GM18951 (cell line): Measurements from ENCODE around the gene EFNA1.

ENCODE experiments used
- POLR2A ChIP-seq: IDR thresholded peaks from 4 replicates; pipeline ENCODE4 v1.6.1; 2011; ENCODE audit warnings: mild to moderate bottlenecking; ENCODE audit not compliant: insufficient read length, insufficient read depth; ENCODE audit errors: extremely low read depth
- in situ Hi-C: fragments of 300-500 bp; cut with MboI; formaldehyde crosslinking; loops from one replicate; pipeline ENCODE4 v1.12.0; 2022; ENCODE audit warnings: low sequenced_read_pairs, mixed read lengths, inconsistent platforms; ENCODE audit not compliant: unreplicated experiment

Gene EFNA1

DNA sequence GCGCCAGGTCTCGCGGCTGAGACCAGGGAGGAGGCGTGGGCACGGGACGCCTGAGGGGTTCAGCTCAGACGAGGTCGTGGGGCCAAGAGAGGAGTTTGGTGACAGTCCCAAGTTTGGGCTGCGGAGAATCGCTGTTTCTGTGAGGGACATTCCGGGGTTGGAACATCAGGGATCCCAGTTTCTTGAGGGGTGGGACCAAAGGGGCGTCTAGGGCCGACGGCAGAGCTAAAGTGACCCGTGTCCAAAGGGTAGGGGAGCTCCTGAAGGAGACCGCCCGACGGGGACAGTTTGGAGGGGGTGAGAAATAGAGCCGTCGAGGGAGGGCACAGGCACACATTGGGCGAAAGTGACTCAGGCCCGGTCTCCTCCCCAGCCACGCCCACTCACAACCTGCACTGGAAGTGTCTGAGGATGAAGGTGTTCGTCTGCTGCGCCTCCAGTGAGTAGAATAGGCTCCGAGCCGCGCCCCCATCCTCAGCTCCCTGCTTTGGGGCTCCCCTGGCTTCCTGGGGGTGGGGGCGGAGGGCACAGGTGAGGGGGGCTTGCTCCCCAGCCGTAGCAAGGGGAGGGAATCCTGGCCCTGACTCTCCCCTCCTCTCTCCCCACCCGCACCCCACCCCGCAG is 42.1 kb upstream of the EFNA1 start:
- in situ Hi-C loops, result loop anchor here (5.0 kb wide), 1 partner anchor 87 kb away; the partner anchor contains the start of genes KRTCAP2 and TRIM46
- no peak for TF ChIP-seq POLR2A

DNA sequence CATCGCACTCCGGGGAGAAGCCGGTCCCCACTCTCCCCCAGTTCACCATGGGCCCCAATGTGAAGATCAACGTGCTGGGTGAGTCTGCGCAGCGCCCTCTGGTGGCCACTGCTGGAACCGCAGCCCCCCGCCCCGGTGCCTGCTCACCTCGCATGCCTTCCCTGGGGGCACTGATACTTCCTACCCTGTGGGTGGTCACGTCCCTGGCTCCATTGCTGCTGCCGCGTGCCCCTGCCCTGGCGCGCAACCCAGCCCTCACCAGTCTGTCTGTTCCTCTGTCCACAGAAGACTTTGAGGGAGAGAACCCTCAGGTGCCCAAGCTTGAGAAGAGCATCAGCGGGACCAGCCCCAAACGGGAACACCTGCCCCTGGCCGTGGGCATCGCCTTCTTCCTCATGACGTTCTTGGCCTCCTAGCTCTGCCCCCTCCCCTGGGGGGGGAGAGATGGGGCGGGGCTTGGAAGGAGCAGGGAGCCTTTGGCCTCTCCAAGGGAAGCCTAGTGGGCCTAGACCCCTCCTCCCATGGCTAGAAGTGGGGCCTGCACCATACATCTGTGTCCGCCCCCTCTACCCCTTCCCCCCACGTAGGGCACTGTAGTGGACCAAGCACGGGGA is 41.4 kb upstream of the EFNA1 start:
- in situ Hi-C loops, result loop anchor here (5.0 kb wide), 1 partner anchor 86 kb away; the partner anchor contains the start of genes KRTCAP2 and TRIM46

GRCh38 chr1:155086856-155087535 is 40.7 kb upstream of the EFNA1 start:
- in situ Hi-C loops, result loop anchor here (5.0 kb wide), 1 partner anchor 85 kb away; the partner anchor contains the start of genes KRTCAP2 and TRIM46
- no peak for TF ChIP-seq POLR2A

More for the DNA sequence above, 41.4 kb upstream of the EFNA1 start:
- TF ChIP-seq POLR2A, result no peak

- in situ Hi-C loops, result no loop called here
- TF ChIP-seq POLR2A, result no peak
Measured at GRCh38 chr1:155091071-155092051, 36.3 kb upstream of the EFNA1 start.

DNA sequence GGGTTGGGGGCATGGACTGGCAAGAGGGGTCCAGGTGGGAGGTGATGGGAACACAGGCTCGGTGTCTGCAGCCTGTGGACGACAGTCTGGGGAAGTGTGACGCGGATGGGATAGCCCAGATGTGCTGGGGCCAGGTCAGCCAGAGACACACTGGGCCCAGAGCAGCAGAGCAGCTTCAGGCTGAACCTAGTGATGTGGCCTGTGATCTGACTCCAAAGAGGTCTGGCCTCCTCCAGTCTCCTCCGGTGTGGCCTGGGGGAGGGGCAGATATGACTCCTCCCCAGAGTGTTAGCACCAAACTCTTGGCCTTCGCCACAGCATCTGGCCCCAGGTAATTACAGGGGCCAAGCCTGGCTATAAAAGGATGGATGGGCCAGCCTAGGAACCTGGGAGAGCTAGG is 35.5 kb upstream of the EFNA1 start:
- in situ Hi-C loops, result no loop called here
- TF ChIP-seq POLR2A, result no peak

DNA sequence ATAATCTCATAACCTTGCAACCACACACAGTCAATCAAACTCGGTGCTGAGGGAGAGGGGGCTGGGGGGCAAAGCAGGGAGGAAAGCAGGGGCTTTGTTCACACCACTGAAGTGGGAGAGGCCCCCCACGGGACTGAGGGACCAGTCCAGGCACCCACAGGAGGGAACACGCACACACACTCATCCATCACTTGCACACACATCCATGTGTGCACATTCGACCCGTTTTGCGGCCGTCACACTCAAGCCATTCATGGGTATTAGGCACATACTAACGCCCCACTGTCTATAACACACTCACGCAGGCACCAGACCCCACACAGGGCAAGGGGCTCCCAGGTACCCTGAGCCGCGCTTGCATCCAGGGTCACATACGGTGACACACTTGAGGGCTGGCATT is 35.0 kb upstream of the EFNA1 start:
- no peak for TF ChIP-seq POLR2A

DNA sequence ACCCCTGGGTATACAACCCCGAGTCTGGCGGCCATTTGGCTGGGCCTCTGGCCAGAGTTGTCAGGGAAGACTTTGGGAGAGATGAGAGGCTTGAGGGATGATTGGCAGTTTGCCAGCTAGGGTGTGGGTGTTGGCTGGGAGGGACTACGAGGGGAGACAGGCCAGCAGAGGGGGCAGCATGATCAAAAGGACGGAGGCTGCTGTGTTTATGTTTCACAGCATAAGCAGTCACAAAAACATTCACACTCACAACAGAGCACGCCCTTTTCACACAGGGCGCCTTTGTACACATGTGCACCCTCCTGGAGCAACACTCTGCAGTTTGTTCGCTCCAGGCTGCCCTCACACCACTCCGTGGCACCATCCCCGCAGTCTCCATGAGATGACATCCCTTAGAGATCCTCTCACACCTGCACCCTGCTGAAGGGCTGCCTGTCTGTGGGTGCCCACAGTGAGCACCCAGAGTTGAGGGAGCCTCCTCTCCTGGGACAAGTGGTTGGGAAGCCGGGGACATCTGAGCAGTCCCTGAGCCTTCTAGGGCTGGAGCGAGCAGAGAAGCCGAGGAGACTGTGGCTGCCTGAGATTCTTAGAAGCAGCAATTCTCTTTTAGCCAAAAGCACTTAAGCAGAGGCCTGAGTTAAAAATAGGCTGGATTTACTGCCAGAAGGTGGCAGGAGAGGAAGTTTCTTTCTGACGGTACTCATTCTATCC is 33.6 kb upstream of the EFNA1 start:
- no peak for TF ChIP-seq POLR2A
- in situ Hi-C loops, result no loop called here

More for the DNA sequence above, 35.0 kb upstream of the EFNA1 start:
- in situ Hi-C loops, result no loop called here

DNA sequence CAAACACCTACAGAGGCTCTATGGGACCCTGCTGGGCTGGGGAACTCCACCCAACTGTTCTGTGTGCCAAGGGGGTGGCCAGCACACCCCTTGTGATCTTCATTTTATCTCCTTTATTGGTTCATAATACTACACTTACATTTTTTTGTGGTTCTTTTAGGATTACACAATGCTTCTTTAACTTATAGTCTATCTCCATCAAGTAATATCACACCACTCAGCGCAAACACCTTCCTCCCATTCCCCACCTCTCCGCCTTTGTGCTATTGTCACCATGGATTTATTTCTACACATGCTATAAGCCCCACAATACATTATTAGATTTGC is 33.1 kb upstream of the EFNA1 start:
- no peak for TF ChIP-seq POLR2A
- in situ Hi-C loops, result no loop called here

GRCh38 chr1:155099331-155099730 is 28.3 kb upstream of the EFNA1 start:
- in situ Hi-C loops, result no loop called here
- no peak for TF ChIP-seq POLR2A

- in situ Hi-C loops, result no loop called here
- TF ChIP-seq POLR2A, result no peak
Measured at GRCh38 chr1:155103325-155103724, 24.4 kb upstream of the EFNA1 start.

DNA sequence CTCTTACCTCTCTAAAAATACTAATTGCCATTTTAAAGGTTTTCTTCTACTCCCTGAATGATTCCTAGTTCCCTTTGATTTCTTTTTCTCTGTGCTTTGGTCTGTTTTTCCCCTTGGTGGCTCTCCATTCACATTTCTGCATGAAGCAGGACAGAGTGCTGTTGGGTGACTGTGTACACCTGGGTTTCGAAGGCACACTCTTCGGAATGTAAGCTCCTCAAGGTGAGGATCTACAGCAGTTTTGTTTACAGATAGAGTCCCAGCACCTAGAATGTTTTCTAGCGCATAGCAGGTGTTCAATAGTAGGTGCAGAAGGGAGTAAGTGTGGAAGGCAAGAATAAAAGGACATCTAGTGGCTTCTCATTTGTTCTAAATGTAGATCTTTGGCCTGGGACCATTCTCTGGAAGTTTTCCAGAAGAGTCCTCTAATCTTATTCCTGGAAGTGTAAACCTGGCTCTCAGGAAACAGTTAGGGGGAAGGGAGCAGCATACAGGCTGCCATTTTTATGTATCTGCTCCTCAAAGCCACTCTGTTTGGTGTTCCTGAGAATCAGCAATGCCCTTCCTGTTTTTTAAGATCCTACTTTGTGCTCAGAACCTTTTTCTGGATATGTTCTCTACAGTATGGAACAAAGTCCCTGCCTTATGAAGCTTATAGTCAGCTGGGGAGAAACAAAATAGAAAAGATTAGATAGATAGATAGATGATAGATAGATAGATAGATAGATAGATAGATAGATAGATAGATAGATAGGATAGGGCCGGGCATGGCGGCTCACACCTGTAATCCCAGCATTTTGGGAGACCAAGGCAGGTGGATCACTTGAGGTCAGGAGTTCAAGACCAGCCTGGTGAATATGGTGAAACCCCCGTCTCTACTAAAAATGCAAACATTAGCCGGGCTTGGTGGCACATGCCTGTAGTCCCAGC is 22.8 kb upstream of the EFNA1 start:
- in situ Hi-C loops, result no loop called here
- no peak for TF ChIP-seq POLR2A

GRCh38 chr1:155105604-155106011 is 22.1 kb upstream of the EFNA1 start:
- in situ Hi-C loops, result no loop called here
- TF ChIP-seq POLR2A, result no peak

- in situ Hi-C loops, result no loop called here
Measured at GRCh38 chr1:155106862-155107261, 20.8 kb upstream of the EFNA1 start.

More at GRCh38 chr1:155106862-155107261, 20.8 kb upstream of the EFNA1 start:
- TF ChIP-seq POLR2A, result no peak
